ENCODE data around the gene STK24. TPM values are rescaled to one million over a fixed set of nuclear protein-coding genes. Genes with fewer than 3 reads are reported as not detected.

The STK24 gene
- total and polyA plus RNA-seq, 2 of the 8 experiments (the other 6 are each of a cell fraction or from before 2014, with no cell fraction given), result 62.8 to 143 TPM

DNA sequence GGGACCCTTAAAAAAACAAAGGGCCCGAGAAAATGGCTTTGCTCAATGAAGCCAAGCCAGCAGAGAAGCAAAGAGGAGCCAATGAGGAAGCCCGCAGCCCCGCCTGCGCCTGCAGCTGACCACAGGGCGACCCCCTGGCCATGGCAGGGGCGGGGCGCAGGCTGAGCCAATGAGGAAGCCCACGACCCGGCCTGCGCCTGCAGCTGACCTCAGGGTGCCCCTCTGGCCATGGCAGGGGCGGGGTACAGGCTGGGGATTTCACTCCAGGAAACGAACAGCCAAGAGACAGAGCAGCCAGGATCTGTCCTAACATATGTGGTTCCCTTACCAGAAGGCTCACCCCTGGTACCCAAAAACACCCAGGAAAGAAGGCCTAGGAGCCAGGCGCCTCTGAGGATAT lies 101.4 kb downstream of the STK24 start (continued):
- no peak for TF ChIP-seq EP300 (IDR thresholded peaks at IDR 0.05; ENCODE audit: borderline replicate concordance in 1 of 2, low read depth in 2 of 2, low read length in 2 of 2)
